Left ventricle myocardium inferior (tissue), 1 donor: ENCODE measurements around the gene ENTR1. TPM values are rescaled to one million over a fixed set of nuclear protein-coding genes. Genes with fewer than 3 reads are reported as not detected.

Experiments
- DNase-seq: peaks from one replicate; pipeline ENCODE4 v3.0.0-alpha.2; 2020
- H3K27ac ChIP-seq: fragments of 200-600 bp; replicated peaks from 2 replicates; pipeline ENCODE4 v1.8.0; 2021
- H3K27me3 ChIP-seq: fragments of 200-600 bp; 2 replicates; pipeline ENCODE4 v1.8.0; 2021; ENCODE audit warnings: low read depth
- H3K36me3 ChIP-seq: fragments of 200-600 bp; 2 replicates; pipeline ENCODE4 v1.8.0; 2021
- H3K4me1 ChIP-seq: fragments of 200-600 bp; 2 replicates; pipeline ENCODE4 v1.8.0; 2021
- H3K4me3 ChIP-seq: fragments of 200-600 bp; 2 replicates; pipeline ENCODE4 v1.8.0; 2021; ENCODE audit warnings: mild to moderate bottlenecking, moderate library complexity
- H3K9me3 ChIP-seq: fragments of 200-600 bp; replicated peaks from 2 replicates; pipeline ENCODE4 v1.8.0; 2021
- CTCF ChIP-seq: fragments of 200-600 bp; IDR thresholded peaks from 2 replicates; pipeline ENCODE4 v1.8.0; 2021; ENCODE audit warnings: antibody characterized with exemption, mild to moderate bottlenecking, borderline replicate concordance
- intact Hi-C: fragments of 100-400 bp; cut with micrococcal nuclease; formaldehyde crosslinking; loops from one replicate; pipeline ENCODE4 v1.11.0; 2022
- total RNA-seq: library from RNA; stranded (reverse); fragmentation: NEBNext Ultra II Directional; extraction: Animal tissue kit (Norgen Biotek cat#: 25700); gene quantifications from one replicate; pipeline ENCODE4 v1.2.1, GENCODE V29; 2021
- donor health status: DM: no; HTN: yes; CAD: no; lungs with severe emphysema.

ENTR1 gene
- total RNA-seq, 1 donor from 2014 or later = 20.1 TPM

- intact Hi-C loops = no loop called here
- H3K4me1 ChIP-seq = peaks cover 70% of the 10 kb centered on the region
- no peaks in the 10 kb centered on the region for H3K9me3 ChIP-seq
- peaks cover 22% of the 10 kb centered on the region for H3K36me3 ChIP-seq
- H3K27ac ChIP-seq = peak overlapping the region; percentile 16
- H3K4me3 ChIP-seq = no peak overlapping the region
- H3K27me3 ChIP-seq = no peaks in the 10 kb centered on the region
- DNase-seq = no peak
- no peak for TF ChIP-seq CTCF
Observed at GRCh38 chr9:136357202-136357725, 53.1 kb downstream of the ENTR1 start.

DNA sequence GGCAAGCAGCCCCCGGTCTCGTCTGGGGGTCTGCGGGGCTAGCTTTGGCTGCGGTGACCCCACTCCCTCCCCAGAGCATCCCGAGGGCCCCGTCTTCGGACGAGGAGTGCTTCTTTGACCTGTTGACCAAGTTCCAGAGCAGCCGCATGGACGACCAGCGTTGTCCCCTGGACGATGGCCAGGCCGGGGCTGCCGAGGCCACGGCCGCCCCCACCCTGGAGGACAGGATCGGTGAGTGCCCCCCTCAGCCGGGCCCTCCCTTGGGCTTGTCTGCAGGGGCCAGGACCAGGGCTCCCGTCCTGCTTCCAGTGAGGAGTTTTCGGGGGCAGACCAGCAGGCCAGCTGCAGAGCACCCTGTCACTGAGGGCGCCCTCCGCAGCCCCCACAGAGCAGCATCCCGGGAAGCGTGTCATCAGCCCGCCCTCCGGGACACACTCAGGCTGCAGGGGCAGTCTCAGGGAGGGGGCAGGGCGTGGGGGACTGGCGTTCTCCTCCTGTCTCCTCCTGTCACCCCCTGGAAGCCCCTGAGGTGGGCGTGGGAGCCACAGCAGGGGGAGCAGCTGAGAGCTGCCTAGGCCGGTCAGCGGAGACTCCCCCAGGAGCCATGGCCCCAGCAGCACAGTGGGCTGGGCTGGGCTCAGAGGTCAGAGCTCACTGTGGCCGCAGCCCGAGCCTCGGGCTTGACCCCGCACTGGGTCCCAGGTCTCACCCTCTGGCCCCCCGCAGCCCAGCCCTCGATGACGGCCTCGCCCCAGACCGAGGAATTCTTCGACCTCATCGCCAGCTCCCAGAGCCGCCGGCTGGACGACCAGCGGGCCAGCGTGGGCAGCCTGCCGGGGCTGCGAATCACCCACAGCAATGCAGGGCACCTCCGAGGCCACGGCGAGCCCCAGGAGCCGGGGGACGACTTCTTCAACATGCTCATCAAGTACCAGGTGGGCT, 54.5 kb downstream of the ENTR1 start:
- H3K36me3 ChIP-seq = peaks cover 22% of the 10 kb centered on the region
- H3K27me3 ChIP-seq = no peaks in the 10 kb centered on the region
- peak overlapping the region; percentile 57 for H3K4me3 ChIP-seq
- no peaks in the 10 kb centered on the region for H3K9me3 ChIP-seq
- TF ChIP-seq CTCF = no peak
- H3K4me1 ChIP-seq = peaks cover 56% of the 10 kb centered on the region
- no peak for DNase-seq
- intact Hi-C loops = no loop called here
- peak overlapping the region; percentile 76 for H3K27ac ChIP-seq

DNA sequence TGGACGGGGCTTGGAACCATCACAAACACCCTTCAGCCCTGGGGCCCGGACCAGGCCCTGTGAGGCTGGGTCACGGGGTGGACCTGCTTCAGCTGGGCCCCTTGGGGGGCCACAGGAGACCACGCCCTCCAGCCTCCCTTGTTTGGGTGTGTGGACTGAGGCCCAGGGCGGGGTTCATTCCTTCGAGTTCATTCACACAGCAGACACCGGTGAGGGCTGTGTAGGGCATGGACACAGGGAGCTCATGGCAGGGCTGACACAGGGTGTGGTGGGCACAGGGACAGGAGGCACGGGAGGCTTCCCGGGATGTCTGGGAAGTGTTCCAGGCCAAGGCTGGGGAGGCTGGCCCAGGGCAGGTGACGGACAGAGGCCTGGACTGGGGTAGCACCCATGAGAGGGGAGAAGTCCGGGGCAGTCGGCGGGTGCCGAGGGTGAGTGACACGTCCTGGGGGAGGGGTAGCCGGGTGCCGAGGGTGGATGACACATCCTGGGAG, 55.8 kb downstream of the ENTR1 start:
- peak overlapping the region; percentile 64 for H3K4me3 ChIP-seq
- DNase-seq = peak; percentile 76
- peak overlapping the region; percentile 93 for H3K27ac ChIP-seq
- no peak for TF ChIP-seq CTCF
- H3K27me3 ChIP-seq = no peaks in the 10 kb centered on the region
- H3K9me3 ChIP-seq = no peaks in the 10 kb centered on the region
- intact Hi-C loops = no loop called here
- H3K36me3 ChIP-seq = peaks cover 29% of the 10 kb centered on the region
- H3K4me1 ChIP-seq = peaks cover 48% of the 10 kb centered on the region

DNA sequence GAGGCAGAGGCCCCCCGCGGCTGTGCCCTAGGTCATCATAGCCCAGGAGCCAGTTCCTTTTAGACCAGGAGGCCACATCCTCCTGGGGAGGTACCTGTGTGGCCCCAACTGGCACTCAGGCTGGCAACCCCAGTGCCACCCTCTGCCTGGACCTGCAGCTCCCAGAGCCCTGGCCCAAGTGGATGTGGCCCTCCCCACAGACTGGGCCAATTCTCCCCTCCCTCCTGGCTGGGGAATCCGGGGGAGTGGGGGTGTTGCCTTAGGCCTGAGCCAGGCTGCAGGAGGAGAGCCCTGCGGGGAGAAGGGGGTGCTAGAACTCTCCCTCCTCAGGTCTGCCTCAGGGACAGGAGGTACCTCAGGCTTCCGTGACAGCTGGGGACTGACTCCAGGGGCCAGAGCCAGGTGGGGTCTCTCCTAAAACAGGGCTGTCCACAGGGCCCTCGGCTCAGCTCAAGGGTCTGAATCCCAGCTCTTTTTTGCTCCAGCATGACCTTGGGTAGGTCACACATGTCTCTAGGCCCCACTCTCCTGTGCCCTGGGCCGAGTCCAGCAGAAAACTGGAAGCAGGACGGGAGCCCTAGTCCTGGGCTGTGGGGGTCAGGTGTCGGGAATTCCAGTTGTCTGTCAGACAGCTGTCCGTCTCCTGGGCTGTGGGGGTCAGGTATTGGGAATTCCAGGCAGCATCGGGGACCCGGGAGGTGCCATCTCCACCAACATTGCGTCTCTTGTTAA, 56.5 kb downstream of the ENTR1 start:
- Histone ChIP-seq H3K4me3 (peak overlapping the region; percentile 64), H3K36me3 (peaks cover 31% of the 10 kb centered on the region), H3K27ac (peak overlapping the region; percentile 93), H3K4me1 (peaks cover 48% of the 10 kb centered on the region), H3K9me3 (no peaks in the 10 kb centered on the region), H3K27me3 (no peaks in the 10 kb centered on the region)
- intact Hi-C loops = no loop called here
- DNase-seq = no peak
- no peak for TF ChIP-seq CTCF

DNA sequence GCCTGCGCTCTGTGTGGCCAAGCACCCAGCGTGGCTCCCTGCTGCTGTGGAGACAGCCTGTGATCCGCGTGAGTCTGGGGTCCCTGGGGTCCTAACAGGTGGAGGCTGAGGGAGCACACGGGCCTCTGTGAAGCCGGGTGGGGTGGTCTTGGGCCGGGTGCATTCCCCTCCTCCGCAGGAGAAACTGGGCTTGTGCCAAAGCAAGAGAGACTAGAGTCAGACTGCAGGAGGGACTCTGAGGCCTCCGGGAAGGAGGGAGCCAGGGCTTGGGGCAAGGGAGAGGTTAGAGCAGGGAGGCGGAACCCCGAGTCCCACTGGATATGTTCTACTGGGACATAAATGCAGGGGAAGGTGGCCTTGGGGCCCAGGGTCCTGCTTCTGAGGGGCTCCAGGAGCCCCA, 57.3 kb downstream of the ENTR1 start:
- no peak for TF ChIP-seq CTCF
- peaks cover 31% of the 10 kb centered on the region for H3K36me3 ChIP-seq
- peaks cover 44% of the 10 kb centered on the region for H3K4me1 ChIP-seq
- intact Hi-C loops = no loop called here
- H3K27ac ChIP-seq = peak overlapping the region; percentile 93
- no peaks in the 10 kb centered on the region for H3K9me3 ChIP-seq
- H3K4me3 ChIP-seq = peak overlapping the region; percentile 64
- H3K27me3 ChIP-seq = no peaks in the 10 kb centered on the region
- no peak for DNase-seq
